IPS DF 19.7 (cell line): ENCODE data around the gene CHIT1.

ENCODE experiments used
- DNase-seq: peaks from one replicate; pipeline ENCODE4 v3.0.0-alpha.2; 2013; ENCODE audit warnings: low read depth, low spot score

Gene CHIT1

GRCh38 chr1:203175237-203175826 lies 54.1 kb downstream of the CHIT1 start, which contains the start of gene MYBPH:
MYBPH (minus strand) TSS chr1:203175826; CDS start chr1:203175755, 71 bp downstream.
- DNase-seq = no peak

- DNase-seq = no peak
Measured at GRCh38 chr1:203174324-203174985, 55.0 kb downstream of the CHIT1 start.

- DNase-seq = no peak
Measured at GRCh38 chr1:203173566-203173965, 55.9 kb downstream of the CHIT1 start.

GRCh38 chr1:203173011-203173555 lies 56.4 kb downstream of the CHIT1 start:
- DNase-seq = no peak

- no peak for DNase-seq
Measured at GRCh38 chr1:203172184-203173010, 57.1 kb downstream of the CHIT1 start.

GRCh38 chr1:203171341-203172183 lies 57.9 kb downstream of the CHIT1 start:
- DNase-seq = no peak

GRCh38 chr1:203170625-203171330 lies 58.7 kb downstream of the CHIT1 start:
- DNase-seq = no peak

- no peak for DNase-seq
Measured at GRCh38 chr1:203169770-203170520, 59.5 kb downstream of the CHIT1 start.

GRCh38 chr1:203168991-203169390 lies 60.5 kb downstream of the CHIT1 start:
- no peak for DNase-seq

GRCh38 chr1:203168256-203168786 lies 61.2 kb downstream of the CHIT1 start:
- no peak for DNase-seq

- DNase-seq = no peak
Measured at GRCh38 chr1:203167913-203168200, 61.6 kb downstream of the CHIT1 start.

- DNase-seq = no peak
Measured at GRCh38 chr1:203167026-203167912, 62.2 kb downstream of the CHIT1 start.

- DNase-seq = no peak
Measured at GRCh38 chr1:203166192-203166940, 63.1 kb downstream of the CHIT1 start.
